ENCODE data around the gene YIF1A.

GRCh38 chr11:66333220-66333877 is 44.4 kb upstream of the YIF1A start:
- no peak for TF ChIP-seq SMC3 (IDR thresholded peaks at IDR 0.05)
- TF ChIP-seq CTCF (IDR thresholded peaks at IDR 0.05), result no peak
- no peak for TF ChIP-seq HOXB13 (CRISPR knock-in tag; IDR thresholded peaks at IDR 0.05; ENCODE audit: low read depth)
- no peak for TF ChIP-seq MAX (IDR thresholded peaks at IDR 0.05)
- no peak for TF ChIP-seq CBX2 (IDR thresholded peaks at IDR 0.05; ENCODE audit: borderline replicate concordance, low read depth)
- TF ChIP-seq HDAC2 (IDR thresholded peaks at IDR 0.05), result no peak
- TF ChIP-seq PBX3 (IDR thresholded peaks at IDR 0.05), result no peak
